HT-29 (cell line): Measurements from ENCODE around the gene WDR31. TPM values are rescaled to one million over a fixed set of nuclear protein-coding genes. Genes with fewer than 3 reads are reported as not detected.
A peak's percentile ranks its signal among the peaks of the same experiment; 100 is the strongest.
"Not testable (repeated sequence)": the region's sequence is repeated elsewhere in the genome, so short reads cannot be mapped to it uniquely, and the experiment has no call there.

Experiments
- DNase-seq: peaks from one replicate; pipeline ENCODE4 v3.0.0-alpha.2; 2015; ENCODE audit warnings: low spot score
- total RNA-seq: library from RNA; depleted of rRNA; stranded (reverse); fragments of >200 nt; shearing (Covaris generic); gene quantifications from 2 replicates; pipeline ENCODE4 v1.2.3, GENCODE V29; 2014

WDR31 gene
- total RNA-seq, 1 experiment from 2014 or later: 0.74 TPM

GRCh38 chr9:113368982-113369854 lies 29.1 kb upstream of the WDR31 start:
- no peak for DNase-seq

GRCh38 chr9:113368348-113368981 lies 28.4 kb upstream of the WDR31 start:
- no peak for DNase-seq

- not testable (repeated sequence) for DNase-seq
Observed at GRCh38 chr9:113365652-113366051, 25.6 kb upstream of the WDR31 start.

GRCh38 chr9:113364951-113365350 lies 24.9 kb upstream of the WDR31 start:
- DNase-seq: no peak

DNA sequence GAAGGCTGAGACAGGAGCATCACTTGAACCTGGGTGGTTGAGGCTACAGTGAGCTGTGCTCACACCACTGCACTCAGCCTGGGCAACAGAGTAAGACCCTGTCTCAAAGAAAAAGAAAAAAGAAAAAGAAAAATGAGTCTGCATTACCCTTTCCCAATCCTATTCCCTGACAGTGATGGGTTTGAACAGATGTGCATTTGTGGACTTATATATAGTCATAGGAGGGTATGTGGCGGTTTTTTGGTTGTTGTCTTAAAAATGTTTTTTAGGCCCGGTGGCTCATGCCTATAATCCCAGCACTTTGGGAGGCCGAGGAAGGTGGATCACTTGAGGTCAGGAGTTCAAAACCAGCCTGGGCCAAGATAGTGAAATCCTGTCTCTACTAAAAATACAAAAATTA lies 23.3 kb upstream of the WDR31 start:
- no peak for DNase-seq

- no peak for DNase-seq
Observed at GRCh38 chr9:113361304-113362018, 21.4 kb upstream of the WDR31 start.

- no peak for DNase-seq
Observed at GRCh38 chr9:113360242-113360842, 20.3 kb upstream of the WDR31 start.

- DNase-seq: no peak
Observed at GRCh38 chr9:113359385-113359784, 19.3 kb upstream of the WDR31 start.

DNA sequence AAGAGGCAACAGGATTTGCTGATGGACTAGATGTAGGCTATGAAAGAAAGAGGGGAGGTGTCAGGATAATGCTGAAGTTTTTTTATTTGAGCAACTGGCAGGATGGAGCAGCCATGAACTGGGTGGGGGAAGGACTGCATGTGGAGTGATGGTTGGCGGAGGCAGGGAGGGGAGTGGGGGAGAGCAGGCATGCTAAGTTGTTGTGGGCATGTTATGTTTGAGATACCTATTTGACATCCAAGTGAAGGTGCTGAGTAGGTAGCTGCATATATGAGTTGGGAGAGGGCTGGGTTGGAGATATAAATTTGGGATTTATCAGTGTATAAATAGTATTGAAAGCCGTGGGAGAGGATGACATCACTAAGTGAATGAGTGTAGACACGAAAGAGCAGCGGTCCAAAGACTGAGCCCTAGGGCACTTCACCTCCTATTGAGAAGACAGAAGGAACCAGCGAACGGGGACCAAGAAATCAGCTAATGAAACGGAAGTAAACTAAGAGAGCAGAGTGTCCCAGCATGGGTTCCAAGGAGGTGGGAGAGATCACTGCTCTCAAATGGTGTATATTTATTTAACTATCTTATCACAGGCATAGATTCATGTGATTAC lies 16.7 kb upstream of the WDR31 start:
- no peak for DNase-seq

DNA sequence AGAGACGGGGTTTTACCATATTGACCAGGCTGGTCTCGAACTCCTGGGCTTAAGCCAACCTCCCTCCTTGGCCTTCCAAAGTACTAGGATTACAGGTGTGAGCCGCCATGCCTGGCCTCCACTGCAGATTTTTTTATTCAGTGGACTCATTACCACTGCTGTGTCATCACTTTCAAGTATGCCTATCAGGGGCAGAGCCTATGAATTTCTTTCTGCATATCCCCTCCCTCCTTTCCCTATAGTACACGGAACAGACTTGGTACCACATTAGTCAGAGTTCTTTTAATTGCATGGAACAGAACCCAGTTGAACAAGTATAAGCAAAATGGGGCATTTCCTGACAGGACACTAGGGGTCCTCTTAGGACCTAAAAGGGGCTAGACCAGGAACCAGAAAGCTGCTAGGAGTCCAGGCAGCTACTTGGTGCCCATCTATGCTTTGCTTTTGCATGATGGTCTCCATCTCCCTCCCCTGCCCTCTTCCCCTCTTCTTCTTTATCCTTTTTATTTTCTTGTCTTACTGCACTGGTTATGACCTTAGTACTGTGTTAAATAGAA lies 15.0 kb upstream of the WDR31 start:
- peak; percentile 37 for DNase-seq

- no peak for DNase-seq
Observed at GRCh38 chr9:113352411-113352810, 12.3 kb upstream of the WDR31 start.

DNA sequence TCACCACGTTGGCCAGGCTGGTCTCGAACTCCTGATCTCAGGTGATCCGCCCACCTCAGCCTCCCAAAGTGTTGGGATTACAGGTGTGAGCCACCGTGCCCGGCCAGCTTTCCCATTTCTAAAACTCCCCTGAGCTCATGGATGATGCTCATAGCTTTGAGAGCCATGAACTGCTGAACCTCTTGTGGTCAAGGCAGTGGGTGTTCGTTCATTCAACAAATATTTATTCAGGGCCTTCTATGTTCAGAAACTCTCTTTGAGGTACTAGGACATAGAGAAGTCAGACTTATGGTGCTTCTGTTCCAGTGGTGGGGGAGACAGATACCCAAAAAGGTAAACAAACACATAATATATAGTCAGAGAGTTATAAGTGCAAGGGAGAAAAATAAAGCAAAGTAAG lies 11.9 kb upstream of the WDR31 start:
- DNase-seq: no peak

DNA sequence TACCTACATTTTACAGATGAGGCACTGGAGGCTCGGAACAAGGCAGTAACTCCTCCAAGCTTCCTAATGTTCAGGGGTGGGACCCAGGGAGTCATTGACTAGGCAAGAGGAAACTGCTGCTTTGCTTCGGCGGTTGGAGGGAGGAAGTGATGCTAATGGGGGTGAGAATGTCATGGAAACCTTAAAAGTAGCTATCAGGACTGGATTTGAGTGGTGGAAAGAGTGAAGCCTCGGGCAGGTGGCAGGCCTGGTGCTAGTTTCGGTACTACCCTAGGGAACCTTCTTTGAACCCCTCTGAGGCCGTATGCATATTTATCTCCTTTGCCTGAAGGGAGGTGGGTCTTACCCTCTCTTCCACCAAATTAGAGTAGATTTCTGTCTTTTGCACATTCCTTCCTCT lies 10.9 kb upstream of the WDR31 start:
- no peak for DNase-seq

DNA sequence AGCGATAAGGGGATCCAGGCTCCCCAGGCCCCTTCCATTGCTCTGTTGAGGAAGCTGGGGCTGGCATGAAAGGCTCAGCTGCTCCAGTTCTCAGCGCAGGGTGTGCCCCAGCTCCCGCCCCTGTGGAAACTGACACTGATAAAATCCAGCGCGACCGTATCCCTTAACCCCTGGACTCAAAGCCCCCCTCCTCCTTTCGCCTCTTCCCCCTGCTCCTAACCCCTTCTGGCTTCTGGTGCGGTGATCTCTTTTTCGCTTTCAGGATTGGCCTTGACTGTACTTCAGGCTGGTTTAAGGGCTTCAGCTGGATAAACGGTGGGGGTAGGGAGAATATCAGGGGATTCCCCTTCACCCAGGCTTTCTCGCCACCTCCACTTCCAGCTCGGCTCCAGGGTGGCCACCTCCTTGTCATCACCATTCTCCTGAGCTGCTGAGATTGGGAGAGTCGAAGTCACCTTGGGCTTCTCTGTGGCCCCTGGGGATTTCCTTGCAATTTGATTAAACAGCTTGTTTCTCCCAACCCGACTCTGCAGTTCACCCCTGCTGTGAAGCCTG lies 10.1 kb upstream of the WDR31 start:
- DNase-seq: no peak

DNA sequence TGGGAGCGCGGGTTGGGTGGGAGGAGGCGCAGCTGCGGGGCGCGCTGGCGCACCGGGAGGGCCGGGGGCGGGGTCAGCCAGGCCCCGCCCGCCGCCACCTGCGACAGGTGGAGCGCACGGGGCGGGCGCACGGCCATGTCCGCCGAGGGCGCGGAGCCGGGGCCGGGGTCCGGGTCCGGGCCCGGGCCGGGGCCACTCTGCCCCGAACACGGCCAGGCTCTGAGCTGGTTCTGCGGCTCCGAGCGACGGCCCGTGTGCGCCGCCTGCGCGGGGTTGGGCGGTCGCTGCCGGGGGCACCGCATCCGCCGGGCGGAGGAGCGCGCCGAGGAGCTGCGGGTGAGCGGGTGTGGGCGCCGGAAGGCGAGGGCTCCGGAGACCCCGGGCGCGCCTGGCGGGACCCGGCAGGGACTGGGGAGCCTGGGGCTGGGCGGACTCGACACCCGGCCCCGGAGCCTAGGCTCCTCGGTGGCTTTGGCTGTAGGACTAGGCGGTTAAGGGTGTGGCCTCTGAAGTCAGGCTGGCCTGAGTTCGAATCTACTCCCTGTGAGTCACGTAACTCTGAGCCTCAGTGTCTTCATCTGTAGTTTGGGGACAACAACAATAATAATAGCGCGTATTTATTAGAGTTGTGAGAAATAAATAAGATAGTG lies 9.5 kb upstream of the WDR31 start, which contains the start of gene BSPRY:
TSS of gene BSPRY (plus strand) at position 97 of the 650 bp plus-strand sequence. CDS start at position 136, 39 bp downstream.
- peak; percentile 63 for DNase-seq

DNA sequence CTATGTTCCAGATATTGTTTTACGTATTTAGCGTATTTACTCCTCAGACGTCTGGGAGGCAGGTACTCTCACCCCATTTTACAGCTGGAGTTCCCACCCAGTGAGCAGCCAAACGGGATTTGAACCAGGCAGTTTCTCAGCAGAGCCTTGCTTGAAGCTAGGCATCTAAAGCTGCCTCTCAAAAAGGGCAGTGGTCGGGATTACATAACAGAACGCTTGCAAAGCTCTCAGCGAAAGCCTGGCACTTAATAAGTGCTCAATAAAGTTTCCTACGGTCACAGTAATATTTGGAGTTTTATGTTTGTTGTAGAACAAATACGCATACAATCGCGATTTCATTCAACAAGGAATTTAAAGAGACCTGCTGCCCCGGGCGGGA lies 9.0 kb upstream of the WDR31 start:
- DNase-seq: no peak

GRCh38 chr9:113348437-113348836 lies 8.4 kb upstream of the WDR31 start:
- no peak for DNase-seq

DNA sequence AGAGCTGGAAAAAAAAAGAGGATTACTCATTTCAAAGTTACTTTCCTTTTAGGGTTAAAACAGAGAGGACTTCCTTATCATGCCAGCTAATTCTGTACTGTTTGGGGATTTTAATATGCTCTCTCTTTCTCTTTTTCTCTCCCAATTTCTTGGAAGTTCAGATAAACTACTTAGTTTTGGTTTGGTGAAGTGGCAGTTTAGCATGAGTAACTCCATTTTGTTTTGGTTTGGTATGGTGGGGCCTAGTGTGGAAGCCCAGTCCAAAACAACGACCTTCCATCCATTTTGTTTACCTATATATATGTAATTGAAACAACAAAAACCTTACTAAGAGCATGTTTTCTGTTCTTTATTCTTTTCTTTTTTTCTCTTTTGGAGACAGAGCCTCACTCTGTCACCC lies 5.6 kb upstream of the WDR31 start:
- DNase-seq: no peak

DNA sequence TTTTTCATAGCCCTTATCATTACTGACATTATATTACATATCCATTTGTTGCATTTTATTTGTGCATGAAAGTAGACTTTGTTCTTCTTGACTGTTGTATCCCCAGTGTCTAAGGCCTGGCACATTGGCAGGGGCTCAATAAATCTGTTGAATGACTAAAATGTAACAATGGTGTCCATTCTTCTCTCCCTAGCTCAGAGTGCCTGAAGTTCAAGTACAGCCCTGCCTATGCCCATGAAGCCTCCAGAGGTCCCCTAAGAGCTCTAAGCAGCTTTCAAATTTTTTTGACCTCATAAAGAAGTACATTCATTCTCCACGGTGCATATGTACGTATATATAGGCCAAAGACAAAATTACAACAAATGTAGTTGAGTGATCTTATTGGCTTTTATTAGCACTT lies 5.1 kb upstream of the WDR31 start:
- DNase-seq: no peak

DNA sequence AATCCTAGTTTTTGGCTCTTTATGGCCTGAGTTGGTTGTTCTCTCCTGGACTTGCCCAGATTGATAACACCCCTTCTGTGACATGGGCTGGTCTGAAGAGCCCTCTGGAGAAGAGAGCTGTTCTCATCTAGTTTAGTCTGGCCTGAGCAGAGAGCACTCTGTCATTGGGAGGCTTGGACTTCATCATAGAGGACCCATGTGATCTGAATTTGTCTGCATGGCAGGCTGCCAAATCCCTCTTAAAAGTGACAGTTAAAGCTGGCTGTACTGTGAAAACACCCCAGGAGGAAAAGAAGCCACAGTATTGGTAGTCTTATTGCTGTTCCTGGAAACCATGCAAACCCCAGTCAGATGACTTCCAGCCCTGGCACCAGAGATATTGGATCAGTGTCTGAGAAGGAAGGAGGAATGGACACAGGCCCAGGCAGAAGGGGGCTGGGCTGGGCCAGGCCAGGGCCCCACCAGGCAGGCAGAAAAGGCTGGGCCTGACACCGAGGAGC lies 3.7 kb upstream of the WDR31 start:
- DNase-seq: peak; percentile 36
